ENCODE results near the gene CCM2L.
A peak's percentile ranks its signal among the peaks of the same experiment; 100 is the strongest.

The CCM2L gene

DNA sequence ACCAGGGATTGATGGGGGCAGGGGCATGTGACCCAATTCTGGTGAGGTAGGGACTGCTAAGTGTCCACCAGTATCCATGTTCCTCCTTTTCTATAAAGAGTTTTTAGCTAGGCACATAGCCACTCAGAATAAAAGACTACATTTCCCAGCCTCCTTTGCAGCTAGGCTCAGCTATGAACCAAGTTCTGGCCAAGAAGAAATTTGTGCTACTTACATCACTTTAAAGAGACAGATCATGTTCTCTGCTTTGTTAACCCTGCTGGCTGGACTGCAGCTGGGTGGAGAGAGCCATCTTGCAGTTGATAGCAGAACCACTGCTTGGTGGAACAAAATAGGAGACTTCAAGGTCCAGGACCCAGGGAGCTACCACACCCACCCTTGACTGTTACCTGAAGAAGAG, 5.3 kb upstream of the CCM2L start:
- Histone ChIP-seq H3K36me3 (ENCODE audit: control insufficient read depth, insufficient read depth, low read length) (no peaks in the 10 kb centered on the region), H3K27ac (ENCODE audit: low read depth, low read length) (no peak overlapping the region), H3K4me1 (ENCODE audit: control insufficient read depth, insufficient read depth, low read length) (no peaks in the 10 kb centered on the region)

DNA sequence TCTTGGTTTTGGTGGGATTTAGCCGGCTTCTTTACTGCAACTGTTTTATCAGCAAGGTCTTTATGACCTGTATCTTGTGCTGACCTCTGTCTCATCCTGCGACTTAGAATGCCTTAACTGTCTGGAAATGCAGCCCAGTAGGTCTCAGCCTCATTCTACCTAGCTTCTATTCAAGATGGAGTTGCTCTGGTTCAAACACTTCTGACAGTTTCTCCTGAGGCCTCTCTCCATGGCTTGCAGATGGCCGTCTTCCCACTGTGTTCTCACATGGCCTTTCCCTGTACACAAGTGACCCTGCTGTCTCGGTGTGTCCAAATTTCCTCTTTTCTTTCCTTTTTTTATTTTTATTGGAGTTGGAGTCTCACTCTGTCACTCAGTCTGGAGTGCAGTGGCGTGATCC, 4.2 kb upstream of the CCM2L start:
- Histone ChIP-seq H3K27ac (ENCODE audit: low read depth, low read length) (no peak overlapping the region), H3K9ac (ENCODE audit: low read length) (no peak overlapping the region), H3K27me3 (ENCODE audit: control insufficient read depth, insufficient read depth, low read length) (no peaks in the 10 kb centered on the region), H3K4me3 (ENCODE audit: low read length) (no peak overlapping the region), H3K4me1 (ENCODE audit: control insufficient read depth, insufficient read depth, low read length) (no peaks in the 10 kb centered on the region), H3K36me3 (ENCODE audit: control insufficient read depth, insufficient read depth, low read length) (no peaks in the 10 kb centered on the region)

More for the DNA sequence above, 5.3 kb upstream of the CCM2L start:
- no peak overlapping the region for H3K9ac ChIP-seq (ENCODE audit: low read length)
- H3K27me3 ChIP-seq (ENCODE audit: control insufficient read depth, insufficient read depth, low read length) = no peaks in the 10 kb centered on the region
- no peak overlapping the region for H3K4me3 ChIP-seq (ENCODE audit: low read length)

DNA sequence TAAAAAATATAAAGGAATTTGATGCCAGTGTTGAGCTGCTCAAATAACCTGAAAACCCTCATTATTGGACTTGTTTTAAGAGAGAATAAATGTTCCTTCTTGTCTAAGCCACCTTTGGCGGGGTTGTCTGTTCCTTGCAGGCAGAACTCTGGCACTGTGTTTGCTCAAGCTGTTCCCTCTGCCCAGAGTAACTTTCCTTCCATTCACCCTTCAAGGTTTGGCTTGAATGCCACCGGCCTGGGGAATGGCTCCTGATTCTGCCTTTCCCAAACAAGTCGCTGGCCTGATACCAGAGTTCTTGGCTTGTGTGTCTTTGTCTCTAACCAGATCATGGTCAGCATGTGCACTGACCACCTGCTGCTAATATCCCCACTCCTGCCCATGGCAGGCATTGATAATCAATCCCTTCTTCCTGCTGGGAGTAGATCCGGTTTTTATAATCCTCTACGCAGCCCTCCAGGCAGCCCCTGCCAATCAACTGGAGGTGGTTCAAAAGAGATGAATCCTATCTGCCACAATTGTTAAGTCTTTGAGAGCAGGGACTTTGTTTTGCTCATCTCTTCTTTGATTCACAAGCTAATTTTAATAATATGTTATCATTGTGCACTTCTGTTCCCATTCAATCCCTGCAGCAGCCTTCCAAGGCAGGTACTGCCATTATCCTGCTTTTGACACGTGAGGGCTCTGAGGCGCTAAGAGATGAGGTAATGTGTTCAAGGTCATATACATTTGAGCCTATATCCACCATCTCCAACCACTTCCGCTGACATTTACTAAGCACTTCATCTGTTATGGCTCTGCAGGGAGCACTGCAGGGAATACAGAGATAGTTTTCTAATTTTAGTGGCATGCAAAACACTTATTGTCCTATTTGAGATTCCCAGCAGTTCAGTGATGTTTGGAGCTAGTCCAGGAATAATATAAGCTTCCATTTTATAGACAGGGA, 3.1 kb upstream of the CCM2L start:
- H3K27ac ChIP-seq (ENCODE audit: low read depth, low read length) = no peak overlapping the region
- H3K9ac ChIP-seq (ENCODE audit: low read length) = no peak overlapping the region
- no peak overlapping the region for H3K4me3 ChIP-seq (ENCODE audit: low read length)
- no peaks in the 10 kb centered on the region for H3K4me1 ChIP-seq (ENCODE audit: control insufficient read depth, insufficient read depth, low read length)
- no peaks in the 10 kb centered on the region for H3K27me3 ChIP-seq (ENCODE audit: control insufficient read depth, insufficient read depth, low read length)
- no peaks in the 10 kb centered on the region for H3K36me3 ChIP-seq (ENCODE audit: control insufficient read depth, insufficient read depth, low read length)

DNA sequence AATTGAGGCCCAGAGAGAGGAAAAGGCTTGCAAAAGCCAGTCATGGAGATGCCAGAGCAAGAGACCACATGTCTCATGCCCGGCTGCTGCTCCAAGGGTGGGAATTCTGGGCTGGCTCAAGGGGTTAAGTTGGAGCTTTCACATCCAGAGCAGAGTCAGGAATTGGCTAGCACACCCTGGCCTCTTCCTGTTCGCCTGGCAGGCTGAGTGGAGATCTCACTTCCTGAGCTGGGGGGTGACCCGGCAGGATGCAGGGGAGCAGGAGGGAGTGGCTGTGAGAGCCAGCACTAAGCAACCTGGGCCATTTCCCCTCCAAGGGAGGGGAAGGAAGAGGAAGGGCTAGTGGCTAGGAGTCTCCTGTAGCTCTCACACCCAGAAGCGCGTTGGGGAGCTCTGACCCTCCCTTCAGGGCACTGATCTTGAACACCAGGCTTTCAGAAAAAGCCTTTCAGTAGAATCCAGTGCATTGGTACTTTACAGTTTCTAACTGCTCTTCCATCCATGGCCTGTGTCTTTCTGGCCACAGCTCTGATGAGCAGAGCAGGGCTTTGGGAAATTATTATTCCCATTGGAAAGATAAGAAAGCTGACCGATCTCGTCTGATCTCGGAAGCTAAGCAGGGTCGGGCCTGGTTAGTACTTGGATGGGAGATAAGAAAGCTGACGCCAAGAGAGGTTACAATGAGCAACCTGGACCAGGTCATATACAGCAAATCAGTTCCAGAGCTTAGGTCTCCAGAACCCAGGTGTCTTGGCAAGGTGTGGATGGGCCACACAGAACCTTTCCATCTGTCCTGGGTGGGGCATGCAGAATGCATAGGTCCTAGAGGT, 2.2 kb upstream of the CCM2L start:
- Histone ChIP-seq H3K4me3 (ENCODE audit: low read length) (no peak overlapping the region), H3K4me1 (ENCODE audit: control insufficient read depth, insufficient read depth, low read length) (no peaks in the 10 kb centered on the region), H3K27me3 (ENCODE audit: control insufficient read depth, insufficient read depth, low read length) (no peaks in the 10 kb centered on the region), H3K27ac (ENCODE audit: low read depth, low read length) (no peak overlapping the region), H3K36me3 (ENCODE audit: control insufficient read depth, insufficient read depth, low read length) (no peaks in the 10 kb centered on the region), H3K9ac (ENCODE audit: low read length) (no peak overlapping the region)

- H3K27me3 ChIP-seq (ENCODE audit: control insufficient read depth, insufficient read depth, low read length) = no peaks in the 10 kb centered on the region
- H3K27ac ChIP-seq (ENCODE audit: low read depth, low read length) = no peak overlapping the region
- no peaks in the 10 kb centered on the region for H3K4me1 ChIP-seq (ENCODE audit: control insufficient read depth, insufficient read depth, low read length)
- no peaks in the 10 kb centered on the region for H3K36me3 ChIP-seq (ENCODE audit: control insufficient read depth, insufficient read depth, low read length)
- no peak overlapping the region for H3K9ac ChIP-seq (ENCODE audit: low read length)
- H3K4me3 ChIP-seq (ENCODE audit: low read length) = no peak overlapping the region
These were observed 674 bp upstream of the CCM2L start for GRCh38 chr20:32009564-32009963.

DNA sequence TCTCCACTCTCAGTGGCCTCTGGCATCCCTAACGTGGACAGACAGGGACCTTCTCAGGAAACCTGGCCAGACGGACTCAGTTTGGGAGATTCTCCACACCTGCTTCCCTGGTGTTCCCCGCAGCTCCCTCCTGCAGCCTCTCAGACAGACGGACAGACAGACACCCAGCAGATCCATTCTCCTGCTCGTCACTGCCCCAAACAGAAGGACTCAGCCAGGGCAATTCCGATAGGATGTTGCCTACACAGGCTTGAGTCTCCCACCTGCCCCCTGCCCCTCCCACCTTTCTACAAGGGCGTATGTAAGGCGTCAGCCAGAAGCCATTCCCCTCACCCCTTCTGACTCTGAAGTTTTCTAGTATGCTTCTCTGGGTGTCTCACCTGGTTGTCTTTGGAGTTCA, 428 bp downstream of the CCM2L start:
- H3K4me1 ChIP-seq (ENCODE audit: control insufficient read depth, insufficient read depth, low read length) = no peaks in the 10 kb centered on the region
- no peak overlapping the region for H3K4me3 ChIP-seq (ENCODE audit: low read length)
- no peaks in the 10 kb centered on the region for H3K36me3 ChIP-seq (ENCODE audit: control insufficient read depth, insufficient read depth, low read length)
- H3K9ac ChIP-seq (ENCODE audit: low read length) = no peak overlapping the region
- no peak overlapping the region for H3K27ac ChIP-seq (ENCODE audit: low read depth, low read length)
- no peaks in the 10 kb centered on the region for H3K27me3 ChIP-seq (ENCODE audit: control insufficient read depth, insufficient read depth, low read length)

GRCh38 chr20:32012159-32012688, 2.0 kb downstream of the CCM2L start:
- Histone ChIP-seq H3K4me1 (ENCODE audit: control insufficient read depth, insufficient read depth, low read length) (no peaks in the 10 kb centered on the region), H3K9ac (ENCODE audit: low read length) (no peak overlapping the region), H3K27ac (ENCODE audit: low read depth, low read length) (no peak overlapping the region), H3K4me3 (ENCODE audit: low read length) (no peak overlapping the region), H3K36me3 (ENCODE audit: control insufficient read depth, insufficient read depth, low read length) (no peaks in the 10 kb centered on the region), H3K27me3 (ENCODE audit: control insufficient read depth, insufficient read depth, low read length) (no peaks in the 10 kb centered on the region)

DNA sequence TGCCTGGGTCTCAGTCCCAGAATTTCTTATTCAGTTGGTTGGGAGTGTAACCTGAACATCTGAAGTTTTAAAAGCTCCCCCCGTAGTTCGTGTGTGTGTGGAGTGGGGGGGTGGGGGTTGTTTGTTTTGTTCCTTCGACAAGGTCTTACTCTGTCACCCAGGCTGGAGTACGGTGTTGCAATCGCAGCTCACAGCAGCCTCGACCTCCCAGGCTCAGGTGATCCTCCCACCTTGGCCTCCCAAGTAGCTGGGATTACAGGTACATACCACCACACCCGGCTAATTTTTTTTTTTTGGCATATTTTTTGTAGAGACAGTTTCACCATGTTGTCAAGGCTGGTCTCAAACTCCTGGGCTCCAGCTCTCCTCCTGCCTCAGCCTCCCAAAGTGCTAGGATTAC, 3.1 kb downstream of the CCM2L start:
- H3K36me3 ChIP-seq (ENCODE audit: control insufficient read depth, insufficient read depth, low read length) = no peaks in the 10 kb centered on the region
- no peak overlapping the region for H3K27ac ChIP-seq (ENCODE audit: low read depth, low read length)
- no peaks in the 10 kb centered on the region for H3K4me1 ChIP-seq (ENCODE audit: control insufficient read depth, insufficient read depth, low read length)
- no peak overlapping the region for H3K9ac ChIP-seq (ENCODE audit: low read length)
- H3K4me3 ChIP-seq (ENCODE audit: low read length) = no peak overlapping the region
- peaks cover 4% of the 10 kb centered on the region for H3K27me3 ChIP-seq (ENCODE audit: control insufficient read depth, insufficient read depth, low read length)

- Histone ChIP-seq H3K27me3 (ENCODE audit: control insufficient read depth, insufficient read depth, low read length) (peaks cover 12% of the 10 kb centered on the region), H3K4me1 (ENCODE audit: control insufficient read depth, insufficient read depth, low read length) (no peaks in the 10 kb centered on the region), H3K4me3 (ENCODE audit: low read length) (peak overlapping the region; percentile 42), H3K9ac (ENCODE audit: low read length) (no peak overlapping the region), H3K27ac (ENCODE audit: low read depth, low read length) (no peak overlapping the region), H3K36me3 (ENCODE audit: control insufficient read depth, insufficient read depth, low read length) (no peaks in the 10 kb centered on the region)
These were observed 7.5 kb downstream of the CCM2L start for GRCh38 chr20:32017711-32018251.

DNA sequence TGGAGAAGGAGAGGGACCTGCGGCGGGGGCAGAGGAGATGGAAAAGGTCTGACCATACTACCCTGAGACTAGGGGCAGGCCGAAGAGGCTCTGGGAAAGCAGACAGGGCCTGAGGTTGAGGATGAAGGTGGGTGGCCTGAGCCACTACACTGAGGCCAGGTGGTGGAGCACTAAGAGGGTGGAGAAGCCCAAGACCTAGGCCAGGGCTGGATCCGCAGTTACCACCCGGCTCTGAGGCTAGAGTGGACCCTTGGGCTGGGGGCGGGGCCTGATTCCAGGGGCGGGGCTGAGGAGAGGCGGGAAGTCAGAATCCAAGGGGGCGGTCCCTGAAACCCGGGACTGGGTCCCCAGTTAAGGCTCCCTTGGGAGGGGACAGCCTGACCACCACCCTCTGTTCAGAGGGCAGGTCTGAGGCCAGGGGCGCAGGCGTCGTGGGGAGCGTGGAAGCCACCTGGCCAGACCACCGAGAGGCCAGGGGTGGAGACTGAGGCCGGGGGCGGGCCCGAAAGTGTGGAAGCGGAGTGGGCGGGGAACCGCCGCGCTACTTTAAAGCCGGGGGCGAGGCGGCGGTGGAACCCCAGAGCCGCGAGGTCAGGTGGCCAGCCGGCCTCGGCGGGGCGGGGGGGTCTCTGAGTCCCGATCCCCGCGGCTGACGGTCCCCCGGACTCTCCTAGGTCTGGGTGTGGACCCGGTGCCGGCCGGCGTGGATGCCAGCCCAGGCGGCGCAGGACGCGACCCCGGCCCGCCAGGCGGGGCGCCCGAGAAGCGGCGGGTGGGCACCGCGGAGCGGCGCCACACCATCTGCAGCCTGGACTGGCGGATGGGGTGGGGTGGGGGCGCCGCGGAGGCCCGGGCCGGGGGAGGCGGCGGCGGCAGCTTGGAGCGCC, 8.3 kb downstream of the CCM2L start:
- Histone ChIP-seq H3K36me3 (ENCODE audit: control insufficient read depth, insufficient read depth, low read length) (no peaks in the 10 kb centered on the region), H3K27ac (ENCODE audit: low read depth, low read length) (no peak overlapping the region), H3K9ac (ENCODE audit: low read length) (no peak overlapping the region), H3K27me3 (ENCODE audit: control insufficient read depth, insufficient read depth, low read length) (peaks cover 14% of the 10 kb centered on the region), H3K4me1 (ENCODE audit: control insufficient read depth, insufficient read depth, low read length) (no peaks in the 10 kb centered on the region), H3K4me3 (ENCODE audit: low read length) (peak overlapping the region; percentile 42)

DNA sequence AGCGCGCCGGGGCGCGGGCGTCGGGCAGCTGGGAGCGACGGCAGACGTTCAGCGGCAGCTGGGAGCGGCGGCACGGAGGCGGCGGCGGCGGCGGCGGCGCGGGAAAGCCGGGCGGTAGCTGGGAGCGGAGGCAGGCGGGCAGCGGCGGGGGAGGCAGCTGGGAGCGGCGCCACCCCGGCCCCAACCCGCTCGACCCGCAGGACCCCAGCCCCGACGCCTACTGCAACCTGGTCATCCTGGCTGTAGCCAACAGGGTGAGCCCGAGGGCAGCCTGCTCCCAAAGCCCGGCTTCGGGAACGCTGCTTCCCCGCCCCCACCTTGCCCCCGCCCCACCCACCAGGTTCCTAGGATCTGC, 8.9 kb downstream of the CCM2L start:
- Histone ChIP-seq H3K9ac (ENCODE audit: low read length) (no peak overlapping the region), H3K27ac (ENCODE audit: low read depth, low read length) (no peak overlapping the region), H3K4me3 (ENCODE audit: low read length) (no peak overlapping the region), H3K27me3 (ENCODE audit: control insufficient read depth, insufficient read depth, low read length) (peaks cover 14% of the 10 kb centered on the region), H3K4me1 (ENCODE audit: control insufficient read depth, insufficient read depth, low read length) (no peaks in the 10 kb centered on the region), H3K36me3 (ENCODE audit: control insufficient read depth, insufficient read depth, low read length) (no peaks in the 10 kb centered on the region)

All from rectal smooth muscle tissue (tissue), 1 donor.